Body of pancreas (tissue), 4 donors: ENCODE measurements around the gene NCOA1. TPM values are rescaled to one million over a fixed set of nuclear protein-coding genes. Genes with fewer than 3 reads are reported as not detected.

ENCODE experiments used
- ATAC-seq: fragments of 150-250 bp; one replicate; pipeline ENCODE4 v1.9.1; 2016
- DNase-seq, 4 donors: peaks; one replicate each; pipeline ENCODE4 v3.0.0-alpha.2; 2019
- H3K27ac ChIP-seq, 4 donors: fragments of 200-600 bp; sonication (generic); 1 replicate in 3 of 4; 2 replicates in 1 of 4; pipeline versions ENCODE4 v1.5.1 to v1.6.1; 2016 to 2019; ENCODE audit warnings: mild to moderate bottlenecking in 1 of 4, mixed read lengths in 1 of 4, moderate library complexity in 1 of 4
- H3K27me3 ChIP-seq, 2 donors: fragments of 200-600 bp; sonication (generic); one replicate each; pipeline ENCODE4 v1.6.0; 2016; ENCODE audit warnings: mild to moderate bottlenecking in 1 of 2
- H3K36me3 ChIP-seq, 2 donors: fragments of 200-600 bp; sonication (generic); replicated peaks in 1 of 2; 2 replicates each; pipeline ENCODE4 v1.5.1; 2016; ENCODE audit warnings: low read depth in 2 of 2; ENCODE audit not compliant: insufficient read depth in 1 of 2
- H3K4me1 ChIP-seq: fragments of 200-600 bp; sonication (generic); one replicate; pipeline ENCODE4 v1.6.0; 2016
- H3K4me3 ChIP-seq, 2 donors: fragments of 200-600 bp; sonication (generic); 1 replicate in 1 of 2; 2 replicates in 1 of 2; pipeline ENCODE4 v1.5.1; 2016 to 2019
- H3K9me3 ChIP-seq, 3 donors: fragments of 200-600 bp; sonication (generic); 1 replicate in 2 of 3; 2 replicates in 1 of 3; pipeline ENCODE4 v1.5.1; 2016
- POLR2A ChIP-seq, 3 donors: fragments of 450-650 bp; IDR thresholded peaks; one replicate each; pipeline ENCODE4 v1.6.1; 2016; ENCODE audit warnings: antibody characterized with exemption in 3 of 3, mild to moderate bottlenecking in 2 of 3
- WGBS, 2 donors: methylation state at CpG; one replicate each; pipeline ENCODE4 v1.1.5; 2017; 5-methylcytosine and 5-hydroxymethylcytosine counted together
- intact Hi-C: fragments of 100-400 bp; cut with DNase I; formaldehyde crosslinking; loops from one replicate; pipeline ENCODE4 v1.15.1; 2023
- total RNA-seq, 2 donors: library from RNA; depleted of rRNA; stranded (reverse); fragments of >200 nt; gene quantifications; one replicate each; pipeline ENCODE4 v1.1.0, GENCODE V29; 2016
- TF ChIP-seq, protein P1 (sequence below), 7 experiments: fragments of 450-650 bp in 4 of 7; fragments of 200-600 bp in 3 of 7; sonication (generic) in 3 of 7; IDR thresholded peaks; one replicate each; pipeline ENCODE4 v1.5.1; 2016 to 2019; ENCODE audit warnings: antibody characterized with exemption in 7 of 7

Gene NCOA1
- total RNA-seq, 2 donors from 2014 or later = 22.1 to 38.7 TPM

DNA sequence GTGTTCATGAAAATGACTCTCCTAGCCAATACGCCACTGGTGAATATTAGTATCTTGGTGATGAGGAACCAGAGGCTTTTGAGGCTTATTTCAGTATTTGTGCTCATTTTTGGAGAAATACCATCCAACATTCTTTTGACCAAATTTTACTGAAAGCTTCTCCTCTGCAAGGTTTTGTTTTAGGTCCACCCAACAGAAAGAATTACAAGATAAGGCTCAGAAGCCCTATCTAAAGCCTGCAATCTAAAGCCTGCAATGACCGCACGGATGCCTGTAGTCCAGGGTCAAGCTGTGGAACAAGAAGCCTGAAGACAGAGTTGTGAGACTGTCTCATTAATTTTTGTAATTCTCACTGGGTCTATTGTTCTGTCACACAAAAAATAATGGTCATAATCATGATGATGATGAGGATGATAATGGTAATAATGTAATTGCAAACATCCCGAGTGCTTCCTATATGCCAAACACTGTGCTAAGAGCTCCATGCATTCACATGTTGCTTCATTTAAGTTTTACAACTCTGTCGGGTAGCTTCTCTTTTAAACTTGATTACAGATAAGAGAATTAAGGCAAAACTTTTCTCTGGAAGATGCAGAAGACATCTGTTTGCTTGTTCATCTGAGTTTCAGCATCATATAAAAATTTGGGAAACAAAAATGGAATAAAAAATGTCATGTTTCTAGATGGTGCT is 33.2 kb upstream of the NCOA1 start:
- DNase-seq (no peak), ATAC-seq (no peak)
- TF ChIP-seq, protein P1, sequence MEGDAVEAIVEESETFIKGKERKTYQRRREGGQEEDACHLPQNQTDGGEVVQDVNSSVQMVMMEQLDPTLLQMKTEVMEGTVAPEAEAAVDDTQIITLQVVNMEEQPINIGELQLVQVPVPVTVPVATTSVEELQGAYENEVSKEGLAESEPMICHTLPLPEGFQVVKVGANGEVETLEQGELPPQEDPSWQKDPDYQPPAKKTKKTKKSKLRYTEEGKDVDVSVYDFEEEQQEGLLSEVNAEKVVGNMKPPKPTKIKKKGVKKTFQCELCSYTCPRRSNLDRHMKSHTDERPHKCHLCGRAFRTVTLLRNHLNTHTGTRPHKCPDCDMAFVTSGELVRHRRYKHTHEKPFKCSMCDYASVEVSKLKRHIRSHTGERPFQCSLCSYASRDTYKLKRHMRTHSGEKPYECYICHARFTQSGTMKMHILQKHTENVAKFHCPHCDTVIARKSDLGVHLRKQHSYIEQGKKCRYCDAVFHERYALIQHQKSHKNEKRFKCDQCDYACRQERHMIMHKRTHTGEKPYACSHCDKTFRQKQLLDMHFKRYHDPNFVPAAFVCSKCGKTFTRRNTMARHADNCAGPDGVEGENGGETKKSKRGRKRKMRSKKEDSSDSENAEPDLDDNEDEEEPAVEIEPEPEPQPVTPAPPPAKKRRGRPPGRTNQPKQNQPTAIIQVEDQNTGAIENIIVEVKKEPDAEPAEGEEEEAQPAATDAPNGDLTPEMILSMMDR (IDR thresholded peaks at IDR 0.05) = no peak
- no peak for TF ChIP-seq POLR2A (IDR thresholded peaks at IDR 0.05)
- Histone ChIP-seq H3K27ac (no peak overlapping the region), H3K4me1 (no peaks in the 10 kb centered on the region), H3K4me3 (no peak overlapping the region), H3K27me3 (no peaks in the 10 kb centered on the region), H3K36me3 (no peaks in the 10 kb centered on the region), H3K9me3 (no peaks in the 10 kb centered on the region)
- 78 to 80% methylated on average over 5 of the region's 5 CpGs for WGBS, 2 donors
- intact Hi-C loops = no loop called here

DNA sequence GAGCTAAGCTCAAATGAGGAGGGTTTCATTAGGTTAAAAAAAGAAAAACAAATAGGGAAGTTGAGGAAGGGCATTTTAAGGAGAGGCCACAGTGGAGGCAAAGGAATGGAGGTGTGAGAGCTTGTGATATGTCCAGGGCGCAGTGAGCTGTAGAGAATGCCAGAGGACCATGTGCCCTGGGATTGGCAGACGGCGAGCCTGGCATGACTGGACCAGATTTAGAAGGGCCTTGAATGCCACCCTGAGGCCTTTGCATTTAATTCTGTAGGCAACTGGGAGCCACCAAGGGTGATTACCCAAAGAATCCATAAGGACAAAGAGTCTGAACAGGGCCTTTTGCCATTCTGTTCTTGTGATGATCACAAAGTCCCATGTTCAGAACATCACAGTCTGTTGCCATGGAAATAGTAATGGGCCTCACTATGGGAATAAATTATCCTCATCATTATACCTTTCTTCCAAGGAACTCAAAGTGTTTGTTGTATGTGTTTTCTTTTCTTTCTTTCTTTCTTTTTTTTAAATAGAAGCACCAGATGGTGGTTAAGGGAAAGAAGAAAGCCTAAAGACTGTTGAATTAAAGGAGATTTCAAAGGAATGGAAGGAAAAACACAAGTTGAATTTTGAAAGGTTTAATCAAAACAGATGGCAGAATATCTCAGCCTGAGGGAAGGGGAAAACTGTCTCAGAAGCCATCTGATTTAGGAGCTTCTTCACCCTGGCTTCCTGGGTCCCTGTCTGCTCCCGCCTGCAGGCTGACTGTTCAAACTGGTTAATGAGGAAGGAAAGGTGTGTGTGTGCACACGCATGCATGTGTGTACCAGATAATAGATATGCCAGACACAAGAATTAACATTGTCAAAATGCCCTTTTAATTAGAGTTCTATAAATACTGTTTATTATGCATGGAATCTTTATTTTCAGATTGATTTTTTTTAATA is 31.6 kb upstream of the NCOA1 start:
- H3K27me3 ChIP-seq = no peaks in the 10 kb centered on the region
- whole genome bisulfite sequencing, 2 donors = 89 to 92% methylated on average over 5 of the region's 5 CpGs
- H3K36me3 ChIP-seq = no peaks in the 10 kb centered on the region
- H3K4me3 ChIP-seq = no peak overlapping the region
- H3K4me1 ChIP-seq = no peaks in the 10 kb centered on the region
- TF ChIP-seq POLR2A (IDR thresholded peaks at IDR 0.05) = no peak
- no peak overlapping the region for H3K27ac ChIP-seq
- intact Hi-C loops = no loop called here
- no peak for ATAC-seq
- DNase-seq = no peak
- H3K9me3 ChIP-seq = no peaks in the 10 kb centered on the region

DNA sequence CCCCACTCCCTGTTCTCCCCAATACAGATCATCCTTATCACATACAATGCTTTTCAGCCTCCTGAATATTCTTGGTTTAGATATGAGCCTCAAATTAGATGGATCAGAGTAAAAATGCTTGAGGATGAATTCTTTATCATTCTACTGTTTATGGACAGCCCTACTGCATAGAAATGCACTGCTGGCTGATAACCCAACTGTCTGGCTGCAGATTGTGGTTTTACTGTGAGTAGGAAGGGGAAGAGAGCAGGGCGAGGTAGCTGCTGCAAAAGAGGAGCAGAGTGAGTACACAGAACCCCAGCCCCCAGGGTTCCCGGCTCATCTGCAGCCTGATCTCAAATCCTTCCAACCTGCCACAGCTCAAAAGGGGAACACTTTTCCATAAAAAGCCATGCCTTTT is 29.4 kb upstream of the NCOA1 start:
- Histone ChIP-seq H3K27me3 (no peaks in the 10 kb centered on the region), H3K9me3 (no peaks in the 10 kb centered on the region), H3K36me3 (no peaks in the 10 kb centered on the region), H3K4me1 (no peaks in the 10 kb centered on the region), H3K4me3 (no peak overlapping the region), H3K27ac (no peak overlapping the region)
- intact Hi-C loops = no loop called here
- 63 to 64% methylated on average over 2 of the region's 2 CpGs for WGBS, 2 donors
- TF ChIP-seq, protein P1 (IDR thresholded peaks at IDR 0.05) = no peak
- no peak for TF ChIP-seq POLR2A (IDR thresholded peaks at IDR 0.05)
- no peak for DNase-seq
- ATAC-seq = no peak

DNA sequence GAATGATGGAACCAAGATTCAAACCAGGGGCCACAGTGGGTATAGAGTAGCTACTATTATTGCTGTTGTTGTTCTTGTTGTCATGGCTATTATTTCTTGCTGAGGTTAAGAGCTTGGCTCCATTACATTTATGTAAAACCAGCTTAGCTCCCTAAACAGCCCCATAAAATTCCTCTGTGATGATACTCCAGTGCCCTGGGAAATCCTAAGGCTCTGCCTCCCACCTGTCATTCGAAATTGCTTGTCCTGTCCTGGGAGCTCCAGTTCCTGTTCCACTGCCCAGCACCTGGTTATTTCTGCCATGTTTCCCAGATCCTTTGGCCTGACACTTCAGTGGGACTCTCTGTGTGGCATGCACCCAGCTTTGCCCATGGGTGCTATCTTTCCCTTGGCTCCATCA is 27.8 kb upstream of the NCOA1 start:
- H3K27me3 ChIP-seq = no peaks in the 10 kb centered on the region
- intact Hi-C loops = no loop called here
- H3K27ac ChIP-seq = no peak overlapping the region
- 65 to 80% methylated on average over 1 of the region's 1 CpG for WGBS, 2 donors
- no peak for DNase-seq
- TF ChIP-seq, protein P1 (IDR thresholded peaks at IDR 0.05) = no peak
- no peak for TF ChIP-seq POLR2A (IDR thresholded peaks at IDR 0.05)
- no peaks in the 10 kb centered on the region for H3K4me1 ChIP-seq
- ATAC-seq = no peak
- H3K9me3 ChIP-seq = no peaks in the 10 kb centered on the region
- H3K36me3 ChIP-seq = no peaks in the 10 kb centered on the region
- H3K4me3 ChIP-seq = no peak overlapping the region
